Testis (tissue), 2 donors: Measurements from ENCODE around the gene USP43.

Source experiments
- POLR2A ChIP-seq: fragments of 450-650 bp; IDR thresholded peaks from one replicate; pipeline ENCODE4 v1.6.1; 2017; ENCODE audit warnings: antibody characterized with exemption, mild to moderate bottlenecking, moderate library complexity
- TF ChIP-seq, protein P1 (sequence below), 3 experiments: fragments of 450-650 bp in 2 of 3; fragments of 200-600 bp in 1 of 3; sonication (generic) in 1 of 3; IDR thresholded peaks; one replicate each; pipeline ENCODE4 v1.5.1; 2016 to 2019; ENCODE audit warnings: antibody characterized with exemption in 3 of 3, mild to moderate bottlenecking in 2 of 3, moderate library complexity in 1 of 3

DNA sequence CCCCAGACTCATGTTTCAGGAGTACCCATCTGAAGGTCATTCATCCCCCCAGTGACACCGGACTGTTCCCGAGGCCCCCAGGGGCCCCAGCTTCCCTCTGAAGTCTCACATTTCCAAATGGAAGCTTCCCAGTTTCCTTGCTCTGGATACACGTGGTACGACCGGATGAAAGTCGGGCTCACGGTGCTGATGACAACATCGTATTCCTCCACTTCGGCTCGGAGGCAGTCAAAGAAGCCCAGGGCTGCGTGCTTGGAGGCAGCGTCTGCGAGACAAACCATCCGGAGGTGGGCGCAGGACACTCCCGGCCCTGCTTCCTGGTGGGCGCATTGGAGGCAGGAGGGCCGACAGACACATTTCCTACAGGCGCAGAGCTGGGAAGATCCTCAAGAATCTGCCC lies 127.3 kb downstream of the USP43 start:
- TF ChIP-seq, protein P1, sequence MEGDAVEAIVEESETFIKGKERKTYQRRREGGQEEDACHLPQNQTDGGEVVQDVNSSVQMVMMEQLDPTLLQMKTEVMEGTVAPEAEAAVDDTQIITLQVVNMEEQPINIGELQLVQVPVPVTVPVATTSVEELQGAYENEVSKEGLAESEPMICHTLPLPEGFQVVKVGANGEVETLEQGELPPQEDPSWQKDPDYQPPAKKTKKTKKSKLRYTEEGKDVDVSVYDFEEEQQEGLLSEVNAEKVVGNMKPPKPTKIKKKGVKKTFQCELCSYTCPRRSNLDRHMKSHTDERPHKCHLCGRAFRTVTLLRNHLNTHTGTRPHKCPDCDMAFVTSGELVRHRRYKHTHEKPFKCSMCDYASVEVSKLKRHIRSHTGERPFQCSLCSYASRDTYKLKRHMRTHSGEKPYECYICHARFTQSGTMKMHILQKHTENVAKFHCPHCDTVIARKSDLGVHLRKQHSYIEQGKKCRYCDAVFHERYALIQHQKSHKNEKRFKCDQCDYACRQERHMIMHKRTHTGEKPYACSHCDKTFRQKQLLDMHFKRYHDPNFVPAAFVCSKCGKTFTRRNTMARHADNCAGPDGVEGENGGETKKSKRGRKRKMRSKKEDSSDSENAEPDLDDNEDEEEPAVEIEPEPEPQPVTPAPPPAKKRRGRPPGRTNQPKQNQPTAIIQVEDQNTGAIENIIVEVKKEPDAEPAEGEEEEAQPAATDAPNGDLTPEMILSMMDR (IDR thresholded peaks at IDR 0.05) = no peak
- no peak for TF ChIP-seq POLR2A
